Ammon's horn (tissue), 1 donor: ENCODE data around the gene NPEPPS.
"Not testable (repeated sequence)": the region's sequence is repeated elsewhere in the genome, so short reads cannot be mapped to it uniquely, and the experiment has no call there.

Source experiments
- DNase-seq: peaks from one replicate; pipeline ENCODE4 v3.0.0-alpha.2; 2016; ENCODE audit warnings: low spot score

The NPEPPS gene

GRCh38 chr17:47560517-47561043 is 29.7 kb downstream of the NPEPPS start:
- not testable (repeated sequence) for DNase-seq

- not testable (repeated sequence) for DNase-seq
These were observed 30.9 kb downstream of the NPEPPS start for GRCh38 chr17:47561698-47562405.

GRCh38 chr17:47562406-47562705 is 31.4 kb downstream of the NPEPPS start:
- DNase-seq: not testable (repeated sequence)

- DNase-seq: not testable (repeated sequence)
These were observed 36.4 kb downstream of the NPEPPS start for GRCh38 chr17:47567261-47567660.

GRCh38 chr17:47572561-47572960 is 41.7 kb downstream of the NPEPPS start:
- not testable (repeated sequence) for DNase-seq

GRCh38 chr17:47582416-47582815 is 51.5 kb downstream of the NPEPPS start:
- DNase-seq: not testable (repeated sequence)

GRCh38 chr17:47586378-47587055 is 55.6 kb downstream of the NPEPPS start:
- DNase-seq: not testable (repeated sequence)

GRCh38 chr17:47593522-47593921 is 62.6 kb downstream of the NPEPPS start:
- not testable (repeated sequence) for DNase-seq

GRCh38 chr17:47603830-47604597 is 73.1 kb downstream of the NPEPPS start:
- no peak for DNase-seq

- DNase-seq: no peak
These were observed 73.7 kb downstream of the NPEPPS start for GRCh38 chr17:47604598-47604927.

GRCh38 chr17:47605011-47605410 is 74.1 kb downstream of the NPEPPS start:
- no peak for DNase-seq

- no peak for DNase-seq
These were observed 76.6 kb downstream of the NPEPPS start for GRCh38 chr17:47607481-47607880.

- DNase-seq: no peak
These were observed 80.8 kb downstream of the NPEPPS start for GRCh38 chr17:47611372-47612350.

- DNase-seq: peak; percentile 45
These were observed 85.0 kb downstream of the NPEPPS start for GRCh38 chr17:47615766-47616424.

GRCh38 chr17:47618410-47618809 is 87.5 kb downstream of the NPEPPS start:
- no peak for DNase-seq

- no peak for DNase-seq
These were observed 89.8 kb downstream of the NPEPPS start for GRCh38 chr17:47620503-47621245.

GRCh38 chr17:47621293-47622179 is 90.6 kb downstream of the NPEPPS start:
- DNase-seq: peak; percentile 48

GRCh38 chr17:47622180-47622549 is 91.3 kb downstream of the NPEPPS start:
- no peak for DNase-seq

GRCh38 chr17:47624727-47625068 is 93.8 kb downstream of the NPEPPS start:
- no peak for DNase-seq
